HG03460 (cell line): ENCODE results near the gene PRR14.
A peak's percentile ranks its signal among the peaks of the same experiment; 100 is the strongest.
"Not testable (repeated sequence)": the region's sequence is repeated elsewhere in the genome, so short reads cannot be mapped to it uniquely, and the experiment has no call there.

Experiments
- ATAC-seq: cut with Tn5 transposase; IDR thresholded peaks from one replicate; pipeline ENCODE4 v1.9.1; 2021; ENCODE audit not compliant: unreplicated experiment

The PRR14 gene

GRCh38 chr16:30688701-30689100, 37.9 kb downstream of the PRR14 start:
- no peak for ATAC-seq

- no peak for ATAC-seq
Observed at GRCh38 chr16:30691907-30692306, 41.1 kb downstream of the PRR14 start.

- ATAC-seq = no peak
Observed at GRCh38 chr16:30692396-30693064, 41.8 kb downstream of the PRR14 start.

- ATAC-seq = no peak
Observed at GRCh38 chr16:30694926-30695693, 44.4 kb downstream of the PRR14 start.

- ATAC-seq = not testable (repeated sequence)
Observed at GRCh38 chr16:30696646-30697045, 45.9 kb downstream of the PRR14 start.

- peak; percentile 79 for ATAC-seq
Observed at GRCh38 chr16:30697264-30698138, 46.7 kb downstream of the PRR14 start.

GRCh38 chr16:30698139-30698815, 47.5 kb downstream of the PRR14 start:
- ATAC-seq = peak; percentile 58

- ATAC-seq = peak; percentile 30
Observed at GRCh38 chr16:30698816-30699614, 48.3 kb downstream of the PRR14 start, which contains the start of gene SRCAP. Gene SRCAP (plus strand): TSS chr16:30699171. CDS start chr16:30700825, 1,654 bp downstream.

- ATAC-seq = no peak
Observed at GRCh38 chr16:30699615-30700099, 48.9 kb downstream of the PRR14 start.

- ATAC-seq = no peak
Observed at GRCh38 chr16:30700491-30700890, 49.7 kb downstream of the PRR14 start.

- no peak for ATAC-seq
Observed at GRCh38 chr16:30700971-30701370, 50.2 kb downstream of the PRR14 start.

GRCh38 chr16:30703071-30703470, 52.3 kb downstream of the PRR14 start:
- ATAC-seq = not testable (repeated sequence)

GRCh38 chr16:30703971-30704370, 53.2 kb downstream of the PRR14 start:
- no peak for ATAC-seq
